A673 (cell line): ENCODE results near the gene TSR2.

Source experiments
- EZH2 ChIP-seq: fragments of 200-600 bp; sonication (generic); IDR thresholded peaks from 2 replicates; pipeline ENCODE4 v1.6.1; 2017; ENCODE audit warnings: borderline replicate concordance, low read depth, mild to moderate bottlenecking, mixed read lengths, antibody characterized with exemption, low read length; ENCODE audit not compliant: poor library complexity, severe bottlenecking
- TF ChIP-seq, protein P1 (sequence below): fragments of 300-800, 200-600 bp; sonication (generic); conservative IDR thresholded peaks from 2 replicates; pipeline ENCODE4 v1.5.1; 2017; ENCODE audit warnings: low read depth, mild to moderate bottlenecking, antibody characterized with exemption, low read length, moderate library complexity, mixed read lengths

DNA sequence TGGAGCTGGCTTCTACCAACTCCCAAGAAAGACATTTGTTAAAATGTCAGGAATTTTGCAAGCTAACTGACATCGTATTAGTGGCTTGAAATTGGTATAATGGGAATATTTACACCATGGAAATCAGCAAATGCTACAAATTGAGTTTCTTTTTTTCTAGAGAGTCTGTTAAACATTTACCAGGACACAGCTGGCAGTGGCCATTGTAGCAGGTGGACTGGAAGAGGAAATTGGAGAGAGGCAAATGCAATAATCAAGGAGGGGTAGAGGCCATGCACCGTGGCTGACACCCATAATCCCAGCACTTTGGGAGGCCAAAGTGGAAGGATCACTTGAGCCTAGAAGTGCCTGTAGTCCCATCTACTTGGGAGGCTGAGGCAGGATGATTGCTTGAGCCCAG is 32.9 kb upstream of the TSR2 start:
- TF ChIP-seq, protein P1, sequence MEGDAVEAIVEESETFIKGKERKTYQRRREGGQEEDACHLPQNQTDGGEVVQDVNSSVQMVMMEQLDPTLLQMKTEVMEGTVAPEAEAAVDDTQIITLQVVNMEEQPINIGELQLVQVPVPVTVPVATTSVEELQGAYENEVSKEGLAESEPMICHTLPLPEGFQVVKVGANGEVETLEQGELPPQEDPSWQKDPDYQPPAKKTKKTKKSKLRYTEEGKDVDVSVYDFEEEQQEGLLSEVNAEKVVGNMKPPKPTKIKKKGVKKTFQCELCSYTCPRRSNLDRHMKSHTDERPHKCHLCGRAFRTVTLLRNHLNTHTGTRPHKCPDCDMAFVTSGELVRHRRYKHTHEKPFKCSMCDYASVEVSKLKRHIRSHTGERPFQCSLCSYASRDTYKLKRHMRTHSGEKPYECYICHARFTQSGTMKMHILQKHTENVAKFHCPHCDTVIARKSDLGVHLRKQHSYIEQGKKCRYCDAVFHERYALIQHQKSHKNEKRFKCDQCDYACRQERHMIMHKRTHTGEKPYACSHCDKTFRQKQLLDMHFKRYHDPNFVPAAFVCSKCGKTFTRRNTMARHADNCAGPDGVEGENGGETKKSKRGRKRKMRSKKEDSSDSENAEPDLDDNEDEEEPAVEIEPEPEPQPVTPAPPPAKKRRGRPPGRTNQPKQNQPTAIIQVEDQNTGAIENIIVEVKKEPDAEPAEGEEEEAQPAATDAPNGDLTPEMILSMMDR, result no peak
- no peak for TF ChIP-seq EZH2
